GM23248 (cell line): ENCODE data around the gene PTPRR. TPM values are rescaled to one million over a fixed set of nuclear protein-coding genes. Genes with fewer than 3 reads are reported as not detected.

Experiments
- DNase-seq: peaks from one replicate; pipeline ENCODE4 v3.0.0-alpha.2; 2015
- H2AFZ ChIP-seq: fragments of 200-600 bp; sonication (generic); 2 replicates; pipeline ENCODE4 v1.6.1; 2016; ENCODE audit warnings: antibody characterized with exemption
- H3F3A ChIP-seq: fragments of 200-600 bp; sonication (generic); 2 replicates; pipeline ENCODE4 v1.6.1; 2016; ENCODE audit warnings: mild to moderate bottlenecking, antibody characterized with exemption, mixed run types; ENCODE audit not compliant: insufficient read depth
- H3K27ac ChIP-seq: fragments of 200-600 bp; sonication (generic); 2 replicates; pipeline ENCODE4 v1.5.1; 2016; ENCODE audit warnings: mild to moderate bottlenecking
- H3K27me3 ChIP-seq: fragments of 200-600 bp; sonication (generic); replicated peaks from 2 replicates; pipeline ENCODE4 v1.6.1; 2016; ENCODE audit warnings: mild to moderate bottlenecking; ENCODE audit not compliant: insufficient read depth
- H3K36me3 ChIP-seq: fragments of 200-600 bp; sonication (generic); 2 replicates; pipeline ENCODE4 v1.6.1; 2016; ENCODE audit warnings: low read depth, mild to moderate bottlenecking
- H3K4me1 ChIP-seq: fragments of 200-600 bp; sonication (generic); 2 replicates; pipeline ENCODE4 v1.6.1; 2016; ENCODE audit warnings: mild to moderate bottlenecking; ENCODE audit not compliant: insufficient read depth
- H3K4me2 ChIP-seq: fragments of 200-600 bp; sonication (generic); one replicate; pipeline ENCODE4 v1.6.1; 2016; ENCODE audit warnings: mild to moderate bottlenecking; ENCODE audit not compliant: unreplicated experiment
- H3K4me3 ChIP-seq: fragments of 200-600 bp; sonication (generic); 2 replicates; pipeline ENCODE4 v1.5.1; 2016; ENCODE audit warnings: mild to moderate bottlenecking
- H3K79me2 ChIP-seq: fragments of 200-600 bp; sonication (generic); 2 replicates; pipeline ENCODE4 v1.6.1; 2016; ENCODE audit warnings: mild to moderate bottlenecking; ENCODE audit not compliant: insufficient read depth
- H3K9ac ChIP-seq: fragments of 200-600 bp; sonication (generic); 2 replicates; pipeline ENCODE4 v1.6.1; 2016; ENCODE audit warnings: mild to moderate bottlenecking
- H3K9me2 ChIP-seq: fragments of 200-600 bp; sonication (generic); 2 replicates; pipeline ENCODE4 v1.6.1; 2016; ENCODE audit warnings: mixed run types, mild to moderate bottlenecking, moderate library complexity; ENCODE audit not compliant: insufficient read depth
- H3K9me3 ChIP-seq: fragments of 200-600 bp; sonication (generic); one replicate; pipeline ENCODE4 v1.6.1; 2017; ENCODE audit warnings: low read depth
- H4K20me1 ChIP-seq: fragments of 200-600 bp; sonication (generic); 2 replicates; pipeline ENCODE4 v1.6.0; 2016; ENCODE audit not compliant: insufficient read depth
- EZH2 ChIP-seq: fragments of 200-600 bp; sonication (generic); IDR thresholded peaks from 2 replicates; pipeline ENCODE4 v1.6.1; 2018; ENCODE audit warnings: antibody characterized with exemption, mild to moderate bottlenecking; ENCODE audit not compliant: insufficient read depth, poor library complexity, severe bottlenecking
- EZH2phosphoT487 ChIP-seq: fragments of 200-600 bp; sonication (generic); IDR thresholded peaks from 2 replicates; pipeline ENCODE4 v1.6.1; 2018; ENCODE audit warnings: antibody characterized with exemption, moderate library complexity, mild to moderate bottlenecking, low read depth; ENCODE audit not compliant: insufficient read depth
- WGBS, 2 experiments: methylation state at CpG; one replicate each; pipeline ENCODE4 v1.1.6; 2015 to 2017; ENCODE audit warnings: low lambda C conversion rate in 2 of 2, low coverage in 1 of 2; ENCODE audit errors: missing lambda C conversion rate in 2 of 2; 5-methylcytosine and 5-hydroxymethylcytosine counted together
- in situ Hi-C: fragments of 300-500 bp; cut with MboI; formaldehyde crosslinking; loops from 2 replicates; pipeline ENCODE4 v1.15.0; 2020
- polyA plus RNA-seq: library from polyadenylated mRNA; unstranded; fragments of >200 nt; fragmentation: Nextera tagmentation; extraction: Ambion mirVana; gene quantifications from 2 replicates; pipeline ENCODE4 v1.2.1, GENCODE V29; 2016
- total RNA-seq: library from RNA; depleted of rRNA; stranded (reverse); fragments of >200 nt; shearing (Covaris generic); gene quantifications from 2 replicates; pipeline ENCODE4 v1.2.3, GENCODE V29; 2014

The PTPRR gene
- total and polyA plus RNA-seq, 2 experiments from 2014 or later = 1.1 to 1.2 TPM

GRCh38 chr12:70666364-70666763 lies 254.2 kb downstream of the PTPRR start:
- Histone ChIP-seq H2AFZ (no peak overlapping the region), H3K4me3 (no peak overlapping the region), H4K20me1 (no peaks in the 10 kb centered on the region), H3K27ac (no peak overlapping the region), H3K9me2 (no peaks in the 10 kb centered on the region), H3K4me1 (peaks cover 16% of the 10 kb centered on the region), H3K9me3 (no peaks in the 10 kb centered on the region), H3K9ac (no peak overlapping the region), H3K4me2 (no peak overlapping the region), H3K27me3 (no peaks in the 10 kb centered on the region), H3K79me2 (no peaks in the 10 kb centered on the region), H3K36me3 (no peaks in the 10 kb centered on the region), H3F3A (peaks cover 8% of the 10 kb centered on the region)
- 94 to 97% methylated on average over 1 of the region's 1 CpG for WGBS, 2 experiments
- in situ Hi-C loops = no loop called here
- no peak for TF ChIP-seq EZH2phosphoT487
- no peak for TF ChIP-seq EZH2
- DNase-seq = no peak

GRCh38 chr12:70664465-70664881 lies 256.1 kb downstream of the PTPRR start:
- Histone ChIP-seq H3K9me3 (no peaks in the 10 kb centered on the region), H3K9ac (no peak overlapping the region), H3K9me2 (no peaks in the 10 kb centered on the region), H3K4me2 (no peak overlapping the region), H3K4me3 (no peak overlapping the region), H3K27me3 (no peaks in the 10 kb centered on the region), H3K36me3 (no peaks in the 10 kb centered on the region), H4K20me1 (no peaks in the 10 kb centered on the region), H3F3A (peaks cover 18% of the 10 kb centered on the region), H3K79me2 (no peaks in the 10 kb centered on the region), H3K4me1 (peaks cover 29% of the 10 kb centered on the region), H3K27ac (no peak overlapping the region), H2AFZ (no peak overlapping the region)
- DNase-seq = no peak
- 92 to 94% methylated on average over 7 of the region's 7 CpGs for WGBS, 2 experiments
- in situ Hi-C loops = no loop called here
- no peak for TF ChIP-seq EZH2
- TF ChIP-seq EZH2phosphoT487 = no peak

GRCh38 chr12:70663838-70664237 lies 256.7 kb downstream of the PTPRR start:
- Histone ChIP-seq H3K27ac (no peak overlapping the region), H3K36me3 (no peaks in the 10 kb centered on the region), H3K4me1 (peaks cover 29% of the 10 kb centered on the region), H3K9ac (no peak overlapping the region), H3K9me3 (no peaks in the 10 kb centered on the region), H3K79me2 (no peaks in the 10 kb centered on the region), H3K9me2 (no peaks in the 10 kb centered on the region), H3K4me3 (no peak overlapping the region), H3K4me2 (no peak overlapping the region), H2AFZ (no peak overlapping the region), H3K27me3 (no peaks in the 10 kb centered on the region), H3F3A (peaks cover 18% of the 10 kb centered on the region), H4K20me1 (no peaks in the 10 kb centered on the region)
- DNase-seq = no peak
- no peak for TF ChIP-seq EZH2phosphoT487
- no peak for TF ChIP-seq EZH2
- in situ Hi-C loops = no loop called here
- 90 to 96% methylated on average over 1 of the region's 1 CpG for WGBS, 2 experiments

- peak overlapping the region; percentile 79 for H3K4me2 ChIP-seq
- DNase-seq = peak; percentile 93
- peaks cover 18% of the 10 kb centered on the region for H3F3A ChIP-seq
- 4% methylated on average over 8 of the region's 8 CpGs for WGBS, 2 experiments
- H3K27me3 ChIP-seq = no peaks in the 10 kb centered on the region
- H3K9me3 ChIP-seq = no peaks in the 10 kb centered on the region
- in situ Hi-C loops = no loop called here
- no peaks in the 10 kb centered on the region for H3K36me3 ChIP-seq
- TF ChIP-seq EZH2 (no peak), EZH2phosphoT487 (no peak)
- peak overlapping the region; percentile 98 for H3K27ac ChIP-seq
- peak overlapping the region; percentile 52 for H3K4me3 ChIP-seq
- H4K20me1 ChIP-seq = no peaks in the 10 kb centered on the region
- no peaks in the 10 kb centered on the region for H3K9me2 ChIP-seq
- peak overlapping the region; percentile 46 for H2AFZ ChIP-seq
- no peaks in the 10 kb centered on the region for H3K79me2 ChIP-seq
- peak overlapping the region; percentile 79 for H3K9ac ChIP-seq
- H3K4me1 ChIP-seq = peaks cover 29% of the 10 kb centered on the region
Observed at GRCh38 chr12:70661466-70662161, 258.9 kb downstream of the PTPRR start.
